ENCODE measurements around the gene TRIM46. TPM values are rescaled to one million over a fixed set of nuclear protein-coding genes. Genes with fewer than 3 reads are reported as not detected.

Gene TRIM46
- total RNA-seq, 1 experiment from 2014 or later, result 3.8 TPM

DNA sequence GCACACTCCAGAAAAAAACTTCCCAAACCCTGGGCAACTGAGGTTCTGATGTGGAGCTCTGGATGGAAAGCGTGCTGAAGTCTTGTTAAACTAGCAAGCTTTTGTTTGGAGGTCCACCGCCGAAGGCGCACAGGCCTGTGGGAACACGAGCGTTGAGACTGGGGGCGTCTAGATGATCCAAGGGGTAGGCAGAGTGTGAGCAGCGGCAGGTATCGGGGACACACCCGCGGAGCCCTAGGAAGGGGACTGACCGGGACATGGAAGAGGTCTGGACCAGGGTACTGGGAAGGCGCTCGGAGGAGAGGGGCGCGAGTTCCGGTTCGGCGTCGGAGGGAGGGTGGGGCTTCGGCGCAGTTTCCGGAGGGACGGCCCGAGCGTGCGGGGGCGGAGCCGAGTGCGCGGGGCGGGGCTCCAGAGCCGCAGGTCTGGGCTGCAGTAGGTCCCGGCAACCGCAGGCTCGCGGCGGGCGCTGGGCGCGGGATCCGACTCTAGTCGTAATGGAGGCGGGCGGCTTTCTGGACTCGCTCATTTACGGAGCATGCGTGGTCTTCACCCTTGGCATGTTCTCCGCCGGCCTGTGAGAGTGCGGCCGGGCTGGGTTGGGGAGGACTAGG is 38.1 kb upstream of the TRIM46 start, which contains the start of gene SLC50A1:
Gene SLC50A1, plus strand, starts transcription at position 438 of the 614 bp plus-strand sequence. Its CDS starts 60 bp downstream, at position 498.
- TF ChIP-seq SP1 (IDR thresholded peaks at IDR 0.05; ENCODE audit: low read depth), result no peak
- TF ChIP-seq, protein P1, sequence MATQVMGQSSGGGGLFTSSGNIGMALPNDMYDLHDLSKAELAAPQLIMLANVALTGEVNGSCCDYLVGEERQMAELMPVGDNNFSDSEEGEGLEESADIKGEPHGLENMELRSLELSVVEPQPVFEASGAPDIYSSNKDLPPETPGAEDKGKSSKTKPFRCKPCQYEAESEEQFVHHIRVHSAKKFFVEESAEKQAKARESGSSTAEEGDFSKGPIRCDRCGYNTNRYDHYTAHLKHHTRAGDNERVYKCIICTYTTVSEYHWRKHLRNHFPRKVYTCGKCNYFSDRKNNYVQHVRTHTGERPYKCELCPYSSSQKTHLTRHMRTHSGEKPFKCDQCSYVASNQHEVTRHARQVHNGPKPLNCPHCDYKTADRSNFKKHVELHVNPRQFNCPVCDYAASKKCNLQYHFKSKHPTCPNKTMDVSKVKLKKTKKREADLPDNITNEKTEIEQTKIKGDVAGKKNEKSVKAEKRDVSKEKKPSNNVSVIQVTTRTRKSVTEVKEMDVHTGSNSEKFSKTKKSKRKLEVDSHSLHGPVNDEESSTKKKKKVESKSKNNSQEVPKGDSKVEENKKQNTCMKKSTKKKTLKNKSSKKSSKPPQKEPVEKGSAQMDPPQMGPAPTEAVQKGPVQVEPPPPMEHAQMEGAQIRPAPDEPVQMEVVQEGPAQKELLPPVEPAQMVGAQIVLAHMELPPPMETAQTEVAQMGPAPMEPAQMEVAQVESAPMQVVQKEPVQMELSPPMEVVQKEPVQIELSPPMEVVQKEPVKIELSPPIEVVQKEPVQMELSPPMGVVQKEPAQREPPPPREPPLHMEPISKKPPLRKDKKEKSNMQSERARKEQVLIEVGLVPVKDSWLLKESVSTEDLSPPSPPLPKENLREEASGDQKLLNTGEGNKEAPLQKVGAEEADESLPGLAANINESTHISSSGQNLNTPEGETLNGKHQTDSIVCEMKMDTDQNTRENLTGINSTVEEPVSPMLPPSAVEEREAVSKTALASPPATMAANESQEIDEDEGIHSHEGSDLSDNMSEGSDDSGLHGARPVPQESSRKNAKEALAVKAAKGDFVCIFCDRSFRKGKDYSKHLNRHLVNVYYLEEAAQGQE (IDR thresholded peaks at IDR 0.05; ENCODE audit: low read depth), result no peak
- TF ChIP-seq, protein P2, sequence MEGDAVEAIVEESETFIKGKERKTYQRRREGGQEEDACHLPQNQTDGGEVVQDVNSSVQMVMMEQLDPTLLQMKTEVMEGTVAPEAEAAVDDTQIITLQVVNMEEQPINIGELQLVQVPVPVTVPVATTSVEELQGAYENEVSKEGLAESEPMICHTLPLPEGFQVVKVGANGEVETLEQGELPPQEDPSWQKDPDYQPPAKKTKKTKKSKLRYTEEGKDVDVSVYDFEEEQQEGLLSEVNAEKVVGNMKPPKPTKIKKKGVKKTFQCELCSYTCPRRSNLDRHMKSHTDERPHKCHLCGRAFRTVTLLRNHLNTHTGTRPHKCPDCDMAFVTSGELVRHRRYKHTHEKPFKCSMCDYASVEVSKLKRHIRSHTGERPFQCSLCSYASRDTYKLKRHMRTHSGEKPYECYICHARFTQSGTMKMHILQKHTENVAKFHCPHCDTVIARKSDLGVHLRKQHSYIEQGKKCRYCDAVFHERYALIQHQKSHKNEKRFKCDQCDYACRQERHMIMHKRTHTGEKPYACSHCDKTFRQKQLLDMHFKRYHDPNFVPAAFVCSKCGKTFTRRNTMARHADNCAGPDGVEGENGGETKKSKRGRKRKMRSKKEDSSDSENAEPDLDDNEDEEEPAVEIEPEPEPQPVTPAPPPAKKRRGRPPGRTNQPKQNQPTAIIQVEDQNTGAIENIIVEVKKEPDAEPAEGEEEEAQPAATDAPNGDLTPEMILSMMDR (IDR thresholded peaks at IDR 0.05 in 2 of 3, conservative IDR thresholded peaks at IDR 0.05 in 1 of 3; ENCODE audit: borderline replicate concordance in 1 of 3, insufficient read depth in 1 of 3, low read depth in 2 of 3, low read length in 2 of 3), result 0 out of 6 replicates have a peak, but pooled peaks of 1 of the 3 experiments have one; percentile 13
- TF ChIP-seq ZFX (IDR thresholded peaks at IDR 0.05), result peak; percentile 29; the same call in 1 of the 2 replicates
- no peak for TF ChIP-seq SRF (IDR thresholded peaks at IDR 0.05; ENCODE audit: low read depth)
- TF ChIP-seq EZH2phosphoT487 (IDR thresholded peaks at IDR 0.05; ENCODE audit: borderline replicate concordance), result no peak
- TF ChIP-seq ELF1 (IDR thresholded peaks at IDR 0.05; ENCODE audit: borderline replicate concordance, low read depth), result no peak
- no peak for TF ChIP-seq SIN3A (IDR thresholded peaks at IDR 0.05; ENCODE audit: low read depth)
- peak; percentile 8 for TF ChIP-seq YY1 (IDR thresholded peaks at IDR 0.05; ENCODE audit: extremely low read depth, insufficient replicate concordance, low read depth, low read length)
- peak; percentile 95 for TF ChIP-seq POLR2AphosphoS5 (IDR thresholded peaks at IDR 0.05; ENCODE audit: low read depth, low read length)
- TF ChIP-seq POLR2A (IDR thresholded peaks at IDR 0.05; ENCODE audit: borderline replicate concordance, extremely low read depth, insufficient read depth, insufficient read length), result peak; percentile 77
- Histone ChIP-seq H3K27ac (ENCODE audit: low read depth, low read length) (peak within 1 kb of the TSS; percentile 95), H3K36me3 (ENCODE audit: control insufficient read depth in 1 of 2, insufficient read depth in 2 of 2, low read length in 2 of 2) (peaks cover 15 to 33% of the 10 kb centered on the region in 2 experiments; a peak in 3 of 4 replicates), H3K4me1 (ENCODE audit: control insufficient read depth in 1 of 2, insufficient read depth in 2 of 2, low read length in 2 of 2) (peaks cover 36 to 66% of the 10 kb centered on the region in 2 experiments), H3K4me3 (replicated peaks in 1 of 2; ENCODE audit: low read depth in 1 of 2, low read length in 2 of 2) (peak within 1 kb of the TSS; percentile 77 to 88), H3K9ac (ENCODE audit: low read length) (peak within 1 kb of the TSS; percentile 97), H2AFZ (ENCODE audit: low read depth, low read length, poor library complexity, severe bottlenecking) (no peak within 1 kb of the TSS), H3K9me2 (ENCODE audit: insufficient read depth) (no peaks in the 10 kb centered on the region), H3K27me3 (ENCODE audit: insufficient read depth, low read length) (no peaks in the 10 kb centered on the region), H4K20me1 (ENCODE audit: insufficient read depth) (no peaks in the 10 kb centered on the region), H3K9me3 (ENCODE audit: control insufficient read depth in 1 of 2, insufficient read depth in 1 of 2, low read depth in 1 of 2, low read length in 2 of 2) (no peaks in the 10 kb centered on the region), H3K4me2 (ENCODE audit: low read length) (peak within 1 kb of the TSS; percentile 89), H3K79me2 (ENCODE audit: insufficient read depth, low read length) (peaks cover 54% of the 10 kb centered on the region)
- ChIA-PET RAD21 (ENCODE audit: low non-redundant PET in 1 of 2, low total read pairs in 2 of 2, uncharacterized antibody in 2 of 2, unreplicated experiment in 2 of 2) (interaction anchor here in 1 of 2 experiments (0.6 to 1.3 kb wide), 2 partner anchors 32 to 37 kb away, joined by 3 to 5 read pairs; no protein-coding TSS in a partner anchor), POLR2A (interaction anchor here (0.8 to 1.1 kb wide), 4 partner anchors 10 to 58 kb away, joined by 3 to 4 read pairs (median 4); partner anchors contain the start of gene KRTCAP2), CTCF (interaction anchor here (1.0 to 2.2 kb wide), 4 partner anchors 32 to 51 kb away, joined by 4 to 10 read pairs (median 6); partner anchors contain the start of gene KRTCAP2)
- BruUV-seq (replicated peaks), result no TSS peak
- intact Hi-C loops (cut with micrococcal nuclease), result loop anchor here (2.0 to 5.0 kb wide), 3 partner anchors 31 to 163 kb away; partner anchors contain the start of genes CKS1B and SHC1
- DNase-seq (ENCODE audit: low read depth, low spot score) (peak; percentile 82), ATAC-seq (peak; percentile 80)
